GM21367 (cell line): ENCODE data around the gene AFF3.

ENCODE experiments used
- ATAC-seq: cut with Tn5 transposase; IDR thresholded peaks from one replicate; pipeline ENCODE4 v1.9.1; 2021; ENCODE audit not compliant: unreplicated experiment

AFF3 gene

GRCh38 chr2:99808361-99809200 lies 333.8 kb downstream of the AFF3 start:
- ATAC-seq: no peak

- no peak for ATAC-seq
These were observed 335.6 kb downstream of the AFF3 start for GRCh38 chr2:99806758-99807157.

GRCh38 chr2:99805930-99806476 lies 336.4 kb downstream of the AFF3 start:
- no peak for ATAC-seq

GRCh38 chr2:99803846-99804245 lies 338.5 kb downstream of the AFF3 start:
- ATAC-seq: no peak

- ATAC-seq: no peak
These were observed 339.7 kb downstream of the AFF3 start for GRCh38 chr2:99802734-99803133.

- no peak for ATAC-seq
These were observed 341.0 kb downstream of the AFF3 start for GRCh38 chr2:99801327-99801901.

- ATAC-seq: no peak
These were observed 344.9 kb downstream of the AFF3 start for GRCh38 chr2:99797475-99797874.

GRCh38 chr2:99794414-99794813 lies 348.0 kb downstream of the AFF3 start:
- ATAC-seq: no peak

GRCh38 chr2:99793022-99793421 lies 349.4 kb downstream of the AFF3 start:
- no peak for ATAC-seq

- no peak for ATAC-seq
These were observed 352.5 kb downstream of the AFF3 start for GRCh38 chr2:99789849-99790248.

- ATAC-seq: no peak
These were observed 354.5 kb downstream of the AFF3 start for GRCh38 chr2:99787769-99788382.

- ATAC-seq: no peak
These were observed 355.6 kb downstream of the AFF3 start for GRCh38 chr2:99786636-99787390.

GRCh38 chr2:99784946-99785345 lies 357.4 kb downstream of the AFF3 start:
- ATAC-seq: no peak

- no peak for ATAC-seq
These were observed 358.1 kb downstream of the AFF3 start for GRCh38 chr2:99784282-99784681.

- no peak for ATAC-seq
These were observed 362.1 kb downstream of the AFF3 start for GRCh38 chr2:99780276-99780675.

GRCh38 chr2:99779276-99779675 lies 363.1 kb downstream of the AFF3 start:
- ATAC-seq: no peak

- ATAC-seq: no peak
These were observed 364.6 kb downstream of the AFF3 start for GRCh38 chr2:99777656-99778290.

GRCh38 chr2:99776906-99777646 lies 365.3 kb downstream of the AFF3 start:
- no peak for ATAC-seq

GRCh38 chr2:99776206-99776905 lies 366.0 kb downstream of the AFF3 start:
- no peak for ATAC-seq
